Measurements from ENCODE around the gene ANAPC5.
"Not testable (repeated sequence)": the region's sequence is repeated elsewhere in the genome, so short reads cannot be mapped to it uniquely, and the experiment has no call there.

The ANAPC5 gene

DNA sequence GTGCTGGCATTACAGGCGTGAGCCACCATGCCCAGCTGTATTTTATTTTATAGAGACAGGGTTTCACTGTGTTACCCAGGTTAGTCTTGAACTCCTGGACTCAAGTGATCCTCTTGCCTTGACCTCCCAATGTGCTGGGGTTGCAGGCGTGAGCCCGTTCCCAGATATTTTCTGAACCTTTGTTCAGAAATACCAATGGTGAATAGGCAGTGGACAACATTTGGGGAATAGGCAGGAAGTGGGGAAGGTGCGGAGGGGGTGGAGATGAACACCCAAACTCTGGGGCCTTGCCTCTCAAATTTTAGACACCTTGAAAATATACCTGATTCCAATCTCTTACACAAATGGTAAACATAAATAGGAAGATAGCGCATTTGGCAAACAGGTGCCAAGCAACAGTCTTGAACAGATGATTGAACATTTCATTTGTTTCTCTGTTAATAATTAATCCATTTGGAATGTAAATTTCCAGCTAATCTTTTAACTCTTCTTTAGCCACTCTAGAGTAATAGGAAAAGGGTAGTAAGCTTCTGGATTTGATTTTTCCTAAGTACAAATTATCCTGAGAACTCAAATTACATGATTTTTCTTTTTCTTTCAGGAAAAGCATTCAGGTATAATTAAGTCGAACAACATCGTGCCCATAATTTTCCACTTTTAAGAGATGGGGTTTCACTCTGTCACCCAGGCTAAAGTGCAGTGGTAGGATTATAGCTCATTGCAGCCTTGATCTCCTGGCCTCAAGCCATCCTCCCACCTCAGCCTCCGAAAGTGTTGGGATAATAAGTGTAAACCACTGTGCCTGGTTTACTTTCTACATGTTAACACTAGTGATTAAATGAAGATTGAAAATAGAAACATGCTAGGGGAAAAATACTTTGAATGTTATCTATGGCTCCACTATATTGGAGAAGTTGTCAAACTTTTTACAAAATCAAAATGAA is 24.8 kb upstream of the ANAPC5 start:
- TF ChIP-seq, protein P1, sequence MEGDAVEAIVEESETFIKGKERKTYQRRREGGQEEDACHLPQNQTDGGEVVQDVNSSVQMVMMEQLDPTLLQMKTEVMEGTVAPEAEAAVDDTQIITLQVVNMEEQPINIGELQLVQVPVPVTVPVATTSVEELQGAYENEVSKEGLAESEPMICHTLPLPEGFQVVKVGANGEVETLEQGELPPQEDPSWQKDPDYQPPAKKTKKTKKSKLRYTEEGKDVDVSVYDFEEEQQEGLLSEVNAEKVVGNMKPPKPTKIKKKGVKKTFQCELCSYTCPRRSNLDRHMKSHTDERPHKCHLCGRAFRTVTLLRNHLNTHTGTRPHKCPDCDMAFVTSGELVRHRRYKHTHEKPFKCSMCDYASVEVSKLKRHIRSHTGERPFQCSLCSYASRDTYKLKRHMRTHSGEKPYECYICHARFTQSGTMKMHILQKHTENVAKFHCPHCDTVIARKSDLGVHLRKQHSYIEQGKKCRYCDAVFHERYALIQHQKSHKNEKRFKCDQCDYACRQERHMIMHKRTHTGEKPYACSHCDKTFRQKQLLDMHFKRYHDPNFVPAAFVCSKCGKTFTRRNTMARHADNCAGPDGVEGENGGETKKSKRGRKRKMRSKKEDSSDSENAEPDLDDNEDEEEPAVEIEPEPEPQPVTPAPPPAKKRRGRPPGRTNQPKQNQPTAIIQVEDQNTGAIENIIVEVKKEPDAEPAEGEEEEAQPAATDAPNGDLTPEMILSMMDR (IDR thresholded peaks at IDR 0.05; ENCODE audit: extremely low read depth, missing control alignments), result no peak

DNA sequence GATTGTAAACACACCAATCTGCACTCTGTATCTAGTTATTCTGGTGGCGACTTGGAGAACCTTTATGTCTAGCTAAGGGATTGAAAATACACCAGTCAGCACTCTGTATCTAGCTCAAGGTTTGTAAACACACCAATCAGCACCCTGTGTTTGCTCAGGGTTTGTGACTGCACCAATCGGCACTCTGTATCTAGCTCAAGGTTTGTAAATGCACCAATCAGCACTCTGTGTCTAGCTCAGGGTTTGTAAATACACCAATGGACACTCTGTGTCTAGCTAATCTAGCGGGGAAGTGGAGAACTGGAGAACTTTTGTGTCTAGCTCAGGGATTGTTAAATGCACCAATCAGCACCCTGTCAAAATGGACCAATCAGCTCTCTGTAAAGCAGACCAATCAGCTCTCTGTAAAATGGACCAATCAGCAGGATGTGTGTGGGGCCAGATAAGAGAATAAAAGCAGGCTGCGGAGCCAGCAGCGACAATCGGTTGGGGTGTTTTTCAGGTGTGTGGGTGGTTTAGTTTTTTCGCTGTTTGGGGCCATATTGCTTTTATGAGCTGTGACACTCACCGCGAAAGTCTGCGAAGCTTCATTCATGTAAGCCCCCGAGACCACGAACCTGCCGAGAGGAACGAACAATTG is 22.9 kb upstream of the ANAPC5 start:
- DNase-seq (ENCODE audit: low spot score), result not testable (repeated sequence)

More for the DNA sequence above, 24.8 kb upstream of the ANAPC5 start:
- DNase-seq (ENCODE audit: low spot score), result no peak

DNA sequence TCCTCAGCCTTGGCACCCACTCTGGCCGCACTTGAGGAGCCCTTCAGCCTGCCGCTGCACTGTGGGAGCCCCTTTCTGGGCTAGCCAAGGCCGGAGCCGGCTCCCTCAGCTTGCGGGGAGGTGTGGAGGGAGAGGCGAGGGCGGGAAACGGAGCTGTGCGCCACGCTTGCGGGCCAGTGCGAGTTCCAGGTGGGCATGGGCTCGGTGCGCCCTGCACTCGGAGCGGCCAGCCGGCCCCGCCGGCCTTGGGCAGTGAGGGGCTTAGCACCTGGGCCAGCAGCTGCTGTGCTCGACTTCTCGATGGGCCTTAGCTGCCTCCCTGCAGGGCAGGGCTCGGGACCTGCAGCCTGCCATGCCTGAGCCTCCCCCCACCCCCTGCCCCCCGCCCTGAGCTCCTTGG is 22.1 kb upstream of the ANAPC5 start:
- DNase-seq (ENCODE audit: low spot score), result not testable (repeated sequence)

DNA sequence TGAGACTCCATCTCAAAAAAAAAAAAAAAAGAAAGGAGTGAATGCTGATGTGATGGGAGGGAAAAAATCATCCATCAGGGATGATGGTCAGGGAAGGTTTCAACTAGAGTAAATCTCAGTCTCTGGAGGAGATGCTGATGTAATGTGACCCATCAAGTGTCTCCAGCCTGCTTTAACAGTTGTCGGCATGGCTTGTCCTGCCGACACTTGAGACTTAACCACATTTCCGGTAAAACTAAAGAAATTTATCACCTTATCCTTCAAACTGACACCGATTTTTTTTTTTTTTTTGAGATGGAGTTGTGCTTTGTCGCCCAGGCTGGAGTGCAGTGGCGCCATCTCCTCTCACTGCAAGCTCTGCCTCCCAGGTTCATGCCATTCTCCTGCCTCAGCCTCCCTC is 21.5 kb upstream of the ANAPC5 start:
- TF ChIP-seq, protein P1 (IDR thresholded peaks at IDR 0.05; ENCODE audit: extremely low read depth, missing control alignments), result no peak
- DNase-seq (ENCODE audit: low spot score), result no peak

DNA sequence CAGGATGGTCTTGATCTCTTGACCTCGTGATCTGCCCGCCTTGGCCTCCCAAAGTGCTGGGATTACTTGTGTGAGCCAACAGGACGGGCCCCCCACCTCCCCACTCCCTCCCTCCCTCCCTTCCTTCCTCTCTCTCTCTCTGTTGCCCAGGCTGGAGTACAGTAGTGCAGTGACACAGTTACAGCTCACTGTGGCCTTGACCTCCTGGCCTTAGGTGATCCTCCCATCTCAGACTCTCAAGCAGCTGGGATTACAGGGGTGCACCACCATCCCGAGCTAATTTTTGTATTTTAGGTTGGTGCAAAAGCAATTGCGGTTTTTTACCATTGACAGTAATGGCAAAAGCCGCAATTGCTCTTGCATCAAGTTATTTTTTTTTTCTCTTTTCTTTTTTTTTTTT is 19.2 kb upstream of the ANAPC5 start:
- TF ChIP-seq, protein P1 (IDR thresholded peaks at IDR 0.05; ENCODE audit: extremely low read depth, missing control alignments), result no peak
- DNase-seq (ENCODE audit: low spot score), result no peak

DNA sequence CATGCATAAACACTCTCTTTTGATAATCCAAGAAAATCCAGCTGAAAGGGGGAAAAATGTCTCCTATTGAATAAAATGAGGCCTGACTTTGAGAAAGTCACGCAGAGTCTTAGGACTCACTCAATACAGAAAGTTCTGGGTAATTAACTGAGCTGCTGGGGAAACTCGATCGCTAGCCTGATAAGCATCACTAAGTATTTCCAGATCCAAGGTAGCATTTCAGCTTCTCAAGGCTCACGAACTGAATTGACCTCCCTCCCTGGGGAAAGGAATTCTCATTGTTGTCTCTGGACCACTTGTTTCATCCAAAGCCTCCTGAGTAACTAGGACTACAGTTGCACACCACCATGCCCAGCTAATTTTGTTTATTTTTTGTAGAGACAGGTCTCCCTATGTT is 13.8 kb upstream of the ANAPC5 start:
- DNase-seq (ENCODE audit: low spot score), result no peak
- TF ChIP-seq, protein P1 (IDR thresholded peaks at IDR 0.05; ENCODE audit: extremely low read depth, missing control alignments), result no peak

DNA sequence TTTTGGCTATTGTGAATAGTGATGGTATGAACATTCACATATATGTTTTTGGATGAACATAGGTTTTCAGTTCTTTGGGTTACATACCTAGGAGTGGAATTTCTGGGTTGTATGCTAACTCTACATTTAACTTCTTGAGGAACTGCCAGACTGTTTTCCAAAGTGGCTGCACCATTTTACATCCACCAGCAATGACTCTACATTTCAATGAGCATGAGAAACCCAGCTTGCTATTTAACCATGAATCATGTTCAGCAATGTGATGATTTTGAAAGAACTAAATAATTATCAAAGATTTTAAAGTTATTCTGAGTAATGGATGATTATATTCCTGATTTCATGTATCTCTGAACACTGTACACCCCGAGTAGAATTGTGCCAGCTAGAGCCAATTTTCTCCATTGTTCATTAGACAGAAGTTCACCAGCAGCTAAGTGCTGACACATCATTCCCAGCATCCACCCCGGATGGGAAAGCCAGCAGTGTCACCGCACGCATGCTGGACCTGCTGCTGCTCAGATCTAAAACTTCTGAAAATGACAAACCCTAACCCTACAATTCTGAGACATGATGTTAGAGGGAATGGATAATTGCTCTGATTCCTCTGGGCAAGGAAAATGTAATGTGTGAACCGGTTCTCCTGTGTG is 13.3 kb upstream of the ANAPC5 start:
- TF ChIP-seq, protein P1 (IDR thresholded peaks at IDR 0.05; ENCODE audit: extremely low read depth, missing control alignments), result no peak
- DNase-seq (ENCODE audit: low spot score), result no peak

DNA sequence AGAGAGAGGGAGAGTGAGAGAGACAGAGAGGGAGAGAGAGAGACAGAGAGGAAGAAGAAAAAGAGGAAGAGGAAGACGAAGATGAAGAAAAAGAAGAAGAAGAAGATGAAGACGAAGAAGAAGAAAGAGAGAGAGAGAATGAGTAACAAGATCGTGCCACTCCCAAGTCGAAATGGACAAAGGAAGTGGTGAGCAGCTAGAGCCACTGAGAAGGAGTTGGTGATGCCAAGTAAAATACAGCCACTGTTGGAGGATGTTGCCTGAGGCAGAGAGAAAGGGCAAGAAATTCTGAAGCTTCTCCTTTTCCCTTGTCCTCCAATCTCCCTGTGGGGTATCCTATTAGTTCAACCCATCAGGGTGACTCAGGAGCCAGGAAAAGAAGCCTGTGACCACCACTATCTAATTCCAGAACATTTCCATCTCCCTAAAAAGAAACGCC is 12.5 kb upstream of the ANAPC5 start:
- TF ChIP-seq, protein P1 (IDR thresholded peaks at IDR 0.05; ENCODE audit: extremely low read depth, missing control alignments), result no peak
- DNase-seq (ENCODE audit: low spot score), result no peak

Measured in GM20000 (cell line).